Measurements from ENCODE around the gene SASH1. TPM values are rescaled to one million over a fixed set of nuclear protein-coding genes. Genes with fewer than 3 reads are reported as not detected.

The SASH1 gene
- total RNA-seq, 2 donors from 2014 or later: 14.9 to 16.4 TPM

GRCh38 chr6:148598724-148599123, 256.1 kb downstream of the SASH1 start:
- no peak for TF ChIP-seq CTCF (IDR thresholded peaks at IDR 0.05)
- H3K27me3 ChIP-seq: no peaks in the 10 kb centered on the region
- no peak for DNase-seq
- no peak overlapping the region for H3K27ac ChIP-seq
- no peaks in the 10 kb centered on the region for H3K36me3 ChIP-seq
- no peak overlapping the region for H3K9ac ChIP-seq (ENCODE audit: low read depth in 2 of 2, low read length in 2 of 2)
- no peaks in the 10 kb centered on the region for H3K9me3 ChIP-seq
- intact Hi-C loops (cut with DNase I): no loop called here
- H3K4me1 ChIP-seq: no peaks in the 10 kb centered on the region
- no peak overlapping the region for H3K4me3 ChIP-seq

- Histone ChIP-seq H3K4me1 (no peaks in the 10 kb centered on the region), H3K4me3 (no peak overlapping the region), H3K36me3 (no peaks in the 10 kb centered on the region), H3K9ac (ENCODE audit: low read depth in 2 of 2, low read length in 2 of 2) (no peak overlapping the region), H3K27ac (no peak overlapping the region), H3K9me3 (no peaks in the 10 kb centered on the region), H3K27me3 (no peaks in the 10 kb centered on the region)
- no peak for TF ChIP-seq CTCF (IDR thresholded peaks at IDR 0.05)
- intact Hi-C loops (cut with DNase I): no loop called here
- DNase-seq: no peak
Observed at GRCh38 chr6:148599967-148600426, 257.4 kb downstream of the SASH1 start.
